Neuronal stem cell (in vitro differentiated cells): ENCODE data around the gene TM4SF5.

Source experiments
- DNase-seq: peaks from one replicate; pipeline ENCODE4 v3.0.0-alpha.2; 2013; ENCODE audit warnings: low spot score
- H2AFZ ChIP-seq: one replicate; pipeline ENCODE4 v1.6.1; 2013; ENCODE audit warnings: mild to moderate bottlenecking, low read length, inconsistent platforms
- H2AK5ac ChIP-seq: 2 replicates; pipeline ENCODE4 v1.6.1; 2013; ENCODE audit warnings: low read depth, mild to moderate bottlenecking, inconsistent platforms, low read length, moderate library complexity, mixed read lengths
- H2BK120ac ChIP-seq: 2 replicates; pipeline ENCODE4 v1.6.1; 2013; ENCODE audit warnings: low read depth, mild to moderate bottlenecking, inconsistent platforms, low read length, moderate library complexity, mixed read lengths
- H2BK12ac ChIP-seq: one replicate; pipeline ENCODE4 v1.6.1; 2013; ENCODE audit warnings: low read length, inconsistent platforms
- H2BK15ac ChIP-seq: 2 replicates; pipeline ENCODE4 v1.6.1; 2013; ENCODE audit warnings: mild to moderate bottlenecking, low read length, inconsistent platforms, mixed read lengths
- H2BK5ac ChIP-seq: one replicate; pipeline ENCODE4 v1.6.1; 2013; ENCODE audit warnings: inconsistent platforms, mild to moderate bottlenecking, low read length, moderate library complexity
- H3K14ac ChIP-seq: one replicate; pipeline ENCODE4 v1.6.1; 2013; ENCODE audit warnings: low read length, inconsistent platforms
- H3K18ac ChIP-seq: 2 replicates; pipeline ENCODE4 v1.6.1; 2013; ENCODE audit warnings: low read length, inconsistent platforms
- H3K23ac ChIP-seq: 2 replicates; pipeline ENCODE4 v1.6.1; 2013; ENCODE audit warnings: low read depth, mild to moderate bottlenecking, mixed read lengths, low read length, inconsistent platforms; ENCODE audit not compliant: poor library complexity
- H3K27ac ChIP-seq: replicated peaks from 3 replicates; pipeline ENCODE4 v1.5.1; 2013; ENCODE audit warnings: low read length, inconsistent platforms
- H3K27me3 ChIP-seq, 3 experiments: 2 replicates each; pipeline ENCODE4 v1.6.1; 2013; ENCODE audit warnings: low read length in 3 of 3, mild to moderate bottlenecking in 2 of 3, inconsistent platforms in 1 of 3, low read depth in 1 of 3, mixed read lengths in 1 of 3, moderate library complexity in 1 of 3; ENCODE audit not compliant: control insufficient read depth in 3 of 3, insufficient read depth in 3 of 3
- H3K36me3 ChIP-seq, 2 donors: replicated peaks in 1 of 2; 2 replicates each; pipeline ENCODE4 v1.6.1; 2013; ENCODE audit warnings: low read length in 2 of 2; ENCODE audit not compliant: control insufficient read depth in 2 of 2, insufficient read depth in 2 of 2
- H3K4ac ChIP-seq: 2 replicates; pipeline ENCODE4 v1.6.1; 2013; ENCODE audit warnings: inconsistent platforms, mild to moderate bottlenecking, low read length, moderate library complexity
- H3K4me1 ChIP-seq, 2 donors: 1 replicate in 1 of 2; 2 replicates in 1 of 2; pipeline ENCODE4 v1.6.1; 2013; ENCODE audit warnings: low read length in 2 of 2, low read depth in 1 of 2; ENCODE audit not compliant: control insufficient read depth in 2 of 2, insufficient read depth in 1 of 2
- H3K4me2 ChIP-seq: one replicate; pipeline ENCODE4 v1.6.1; 2013; ENCODE audit warnings: mild to moderate bottlenecking, low read length, inconsistent platforms; ENCODE audit not compliant: insufficient read depth, poor library complexity, severe bottlenecking
- H3K4me3 ChIP-seq, 2 donors: 2 replicates each; pipeline ENCODE4 v1.5.1; 2013; ENCODE audit warnings: low read length in 2 of 2, mild to moderate bottlenecking in 2 of 2, inconsistent platforms in 1 of 2, moderate library complexity in 1 of 2
- H3K79me1 ChIP-seq: one replicate; pipeline ENCODE4 v1.6.1; 2013; ENCODE audit warnings: low read depth, mild to moderate bottlenecking, inconsistent platforms, low read length, moderate library complexity
- H3K9ac ChIP-seq: one replicate; pipeline ENCODE4 v1.6.1; 2013; ENCODE audit warnings: mild to moderate bottlenecking, low read depth, low read length, inconsistent platforms; ENCODE audit not compliant: poor library complexity
- H3K9me3 ChIP-seq, 2 donors: replicated peaks in 1 of 2; 2 replicates each; pipeline versions ENCODE3 to v1.6.1; 2013; ENCODE audit warnings: low read length in 2 of 2, mild to moderate bottlenecking in 2 of 2, inconsistent platforms in 1 of 2, low read depth in 1 of 2, mixed read lengths in 1 of 2, moderate library complexity in 1 of 2; ENCODE audit not compliant: control insufficient read depth in 2 of 2, insufficient read depth in 1 of 2
- H4K8ac ChIP-seq: one replicate; pipeline ENCODE4 v1.6.1; 2013; ENCODE audit warnings: low read depth, mild to moderate bottlenecking, inconsistent platforms, low read length, moderate library complexity
- H4K91ac ChIP-seq: one replicate; pipeline ENCODE4 v1.6.1; 2013; ENCODE audit warnings: low read length, low read depth, mild to moderate bottlenecking, inconsistent platforms; ENCODE audit not compliant: poor library complexity
- WGBS, 2 donors: extraction: QIAGEN DNeasy Blood & Tissue Kit; methylation state at CpG; one replicate each; pipeline ENCODE4 v1.1.7; 2013; ENCODE audit warnings: missing lambda C conversion rate in 2 of 2, mixed read lengths in 1 of 2; ENCODE audit not compliant: insufficient read length in 2 of 2, insufficient replicate concordance in 1 of 2; ENCODE audit errors: extremely low coverage in 2 of 2; 5-methylcytosine and 5-hydroxymethylcytosine counted together

The TM4SF5 gene

GRCh38 chr17:4738136-4739121 lies 33.3 kb upstream of the TM4SF5 start:
- H4K91ac ChIP-seq = no peak overlapping the region
- H2BK15ac ChIP-seq = peak overlapping the region; percentile 4
- H3K9ac ChIP-seq = peak overlapping the region; percentile 30
- H3K4me2 ChIP-seq = no peak overlapping the region
- H4K8ac ChIP-seq = no peak overlapping the region
- no peak overlapping the region for H2AK5ac ChIP-seq
- H3K27me3 ChIP-seq = peaks cover 23 to 73% (median 57%) of the 10 kb centered on the region in 3 experiments
- no peak overlapping the region for H3K27ac ChIP-seq
- peaks cover 0 to 4% of the 10 kb centered on the region in 2 donors for H3K9me3 ChIP-seq
- no peak overlapping the region for H2BK5ac ChIP-seq
- peaks cover 3% of the 10 kb centered on the region in 2 donors for H3K4me1 ChIP-seq
- no CpG with 5 or more reads among the region's 41 CpGs for WGBS, 2 donors
- H3K4ac ChIP-seq = no peak overlapping the region
- no peak overlapping the region for H3K14ac ChIP-seq
- peak overlapping the region in 1 of 2 donors; percentile 46 for H3K4me3 ChIP-seq
- H3K79me1 ChIP-seq = no peaks in the 10 kb centered on the region
- no peak overlapping the region for H2BK12ac ChIP-seq
- no peak for DNase-seq
- H2BK120ac ChIP-seq = no peak overlapping the region
- peak overlapping the region; percentile 75 for H3K23ac ChIP-seq
- H3K18ac ChIP-seq = no peak overlapping the region
- no peaks in the 10 kb centered on the region for H3K36me3 ChIP-seq
- H2AFZ ChIP-seq = peak overlapping the region; percentile 98

- peak within 1 kb of the TSS; percentile 98 for H2AFZ ChIP-seq
- peaks cover 0 to 4% of the 10 kb centered on the region in 2 donors for H3K9me3 ChIP-seq
- peak within 1 kb of the TSS; percentile 86 for H3K9ac ChIP-seq
- no CpG with 5 or more reads among the region's 100 CpGs for WGBS, 2 donors
- H3K4me2 ChIP-seq = peak within 1 kb of the TSS; percentile 84
- H4K8ac ChIP-seq = no peak within 1 kb of the TSS
- peak within 1 kb of the TSS; percentile 80 for H3K23ac ChIP-seq
- H3K79me1 ChIP-seq = no peaks in the 10 kb centered on the region
- peak within 1 kb of the TSS; percentile 53 for H2BK5ac ChIP-seq
- peaks cover 23 to 82% (median 65%) of the 10 kb centered on the region in 3 experiments for H3K27me3 ChIP-seq
- no peak within 1 kb of the TSS for H4K91ac ChIP-seq
- H3K27ac ChIP-seq = no peak within 1 kb of the TSS
- peaks cover 3% of the 10 kb centered on the region in 2 donors for H3K4me1 ChIP-seq
- peak within 1 kb of the TSS; percentile 84 for H2BK12ac ChIP-seq
- H3K14ac ChIP-seq = peak within 1 kb of the TSS; percentile 71
- H3K18ac ChIP-seq = peak within 1 kb of the TSS; percentile 89
- H3K4me3 ChIP-seq = peak within 1 kb of the TSS; percentile 46 to 73
- DNase-seq = no peak
- no peak within 1 kb of the TSS for H3K4ac ChIP-seq
- peak within 1 kb of the TSS; percentile 37 for H2AK5ac ChIP-seq
- no peak within 1 kb of the TSS for H2BK120ac ChIP-seq
- peak within 1 kb of the TSS; percentile 4 for H2BK15ac ChIP-seq
- no peaks in the 10 kb centered on the region for H3K36me3 ChIP-seq
Measured at GRCh38 chr17:4739122-4740024, 32.3 kb upstream of the TM4SF5 start, which contains the start of the genes CXCL16 and ZMYND15. Gene CXCL16, minus strand, starts transcription at chr17:4739928. Its CDS starts 589 bp downstream, at chr17:4739339. Gene ZMYND15, plus strand, starts transcription at chr17:4739833. Its CDS starts 716 bp downstream, at chr17:4740549.

DNA sequence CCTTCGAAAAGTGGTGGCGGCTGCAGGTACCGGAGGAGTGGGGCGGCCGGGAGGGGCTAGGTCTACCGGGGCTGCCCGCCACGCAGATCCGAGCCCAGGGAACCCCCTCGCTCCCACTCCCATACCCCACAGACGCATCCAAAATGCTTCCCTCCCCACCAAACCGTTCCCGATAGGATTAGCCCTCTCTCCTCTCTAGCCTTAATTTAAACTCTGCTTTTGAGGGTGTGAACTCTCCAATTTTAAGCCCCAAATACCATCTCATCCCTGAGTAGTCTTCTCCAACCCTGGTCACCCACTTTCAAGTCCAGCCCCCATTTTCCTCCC lies 31.7 kb upstream of the TM4SF5 start:
- Histone ChIP-seq H3K4ac (no peak overlapping the region), H2AFZ (peak overlapping the region; percentile 98), H3K9ac (no peak overlapping the region), H3K27ac (no peak overlapping the region), H3K36me3 (no peaks in the 10 kb centered on the region), H3K79me1 (no peaks in the 10 kb centered on the region), H2BK15ac (no peak overlapping the region), H3K23ac (peak overlapping the region; percentile 80), H3K9me3 (peaks cover 0 to 4% of the 10 kb centered on the region in 2 donors), H3K4me3 (peak overlapping the region; percentile 46 to 73), H4K8ac (no peak overlapping the region), H2BK120ac (no peak overlapping the region), H3K27me3 (peaks cover 23 to 89% (median 70%) of the 10 kb centered on the region in 3 experiments), H3K4me2 (peak overlapping the region; percentile 84), H2BK5ac (no peak overlapping the region), H4K91ac (no peak overlapping the region), H2BK12ac (peak overlapping the region; percentile 84), H2AK5ac (peak overlapping the region; percentile 37), H3K14ac (no peak overlapping the region), H3K18ac (peak overlapping the region; percentile 89), H3K4me1 (peaks cover 3 to 5% of the 10 kb centered on the region in 2 donors)
- WGBS, 2 donors = no CpG with 5 or more reads among the region's 13 CpGs
- no peak for DNase-seq
